Spinal cord (tissue), 10 donors: Measurements from ENCODE around the gene FAM227B. TPM values are rescaled to one million over a fixed set of nuclear protein-coding genes. Genes with fewer than 3 reads are reported as not detected.

Experiments used
- DNase-seq, 6 donors: peaks; one replicate each; pipeline versions ENCODE4 v3.0.0 to v3.0.0-alpha.2; 2013 to 2015; ENCODE audit warnings: low spot score in 6 of 6, low read depth in 4 of 6
- H3K27ac ChIP-seq: one replicate; pipeline ENCODE4 v1.5.1; 2013; ENCODE audit warnings: low read depth, low read length, control low read depth
- H3K27me3 ChIP-seq: one replicate; pipeline ENCODE4 v1.6.1; 2013; ENCODE audit warnings: low read length; ENCODE audit not compliant: control insufficient read depth, insufficient read depth
- H3K36me3 ChIP-seq: one replicate; pipeline ENCODE4 v1.6.1; 2013; ENCODE audit warnings: low read length; ENCODE audit not compliant: control insufficient read depth, insufficient read depth
- H3K4me1 ChIP-seq: one replicate; pipeline ENCODE4 v1.6.1; 2013; ENCODE audit warnings: low read length; ENCODE audit not compliant: control insufficient read depth, insufficient read depth
- H3K4me3 ChIP-seq: one replicate; pipeline ENCODE4 v1.5.1; 2013; ENCODE audit warnings: low read depth, low read length, control low read depth
- H3K9me3 ChIP-seq: one replicate; pipeline ENCODE4 v1.6.1; 2013; ENCODE audit warnings: low read length; ENCODE audit not compliant: control insufficient read depth, insufficient read depth
- WGBS: methylation state at CpG from one replicate; pipeline ENCODE4 v1.1.5; 2013; ENCODE audit warnings: missing lambda C conversion rate; ENCODE audit not compliant: insufficient coverage; 5-methylcytosine and 5-hydroxymethylcytosine counted together
- polyA plus RNA-seq, 2 donors: library from polyadenylated mRNA; unstranded; fragments of 120-200 nt; gene quantifications; one replicate each; pipeline ENCODE4 v1.2.1, GENCODE V29; 2013; ENCODE audit not compliant: insufficient read length in 2 of 2
- total RNA-seq, 2 donors: library from RNA; depleted of rRNA in 1 of 2; stranded (reverse); fragments of 120-200 nt in 1 of 2; fragments of >200 nt in 1 of 2; gene quantifications; one replicate each; pipeline versions ENCODE4 v1.2.3 to v1.2.4, GENCODE V29; 2013 to 2014
- donor health status: healthy.

Gene FAM227B
- total and polyA plus RNA-seq, 4 donors = 6.2 to 12.9 (median 8.0) TPM

- H3K27me3 ChIP-seq = no peaks in the 10 kb centered on the region
- no peaks in the 10 kb centered on the region for H3K9me3 ChIP-seq
- no peaks in the 10 kb centered on the region for H3K36me3 ChIP-seq
- 33% methylated on average over 2 of the region's 6 CpGs for WGBS
- H3K4me3 ChIP-seq = no peak overlapping the region
- no peak overlapping the region for H3K27ac ChIP-seq
- no peaks in the 10 kb centered on the region for H3K4me1 ChIP-seq
- peak in 1 of 6 donors; percentile 19 for DNase-seq
These were observed 181.5 kb downstream of the FAM227B start for GRCh38 chr15:49438962-49439631.

- WGBS = no CpG with 5 or more reads among the region's 2 CpGs
- no peak overlapping the region for H3K27ac ChIP-seq
- no peaks in the 10 kb centered on the region for H3K27me3 ChIP-seq
- no peak overlapping the region for H3K4me3 ChIP-seq
- no peaks in the 10 kb centered on the region for H3K36me3 ChIP-seq
- H3K9me3 ChIP-seq = no peaks in the 10 kb centered on the region
- DNase-seq = no peak
- no peaks in the 10 kb centered on the region for H3K4me1 ChIP-seq
These were observed 183.9 kb downstream of the FAM227B start for GRCh38 chr15:49436751-49437150.

GRCh38 chr15:49435174-49435573, 185.4 kb downstream of the FAM227B start:
- Histone ChIP-seq H3K27me3 (no peaks in the 10 kb centered on the region), H3K4me3 (no peak overlapping the region), H3K4me1 (no peaks in the 10 kb centered on the region), H3K9me3 (no peaks in the 10 kb centered on the region), H3K36me3 (no peaks in the 10 kb centered on the region), H3K27ac (no peak overlapping the region)
- WGBS = no CpG with 5 or more reads among the region's 1 CpG
- DNase-seq = no peak

GRCh38 chr15:49430046-49430445, 190.6 kb downstream of the FAM227B start:
- H3K27me3 ChIP-seq = no peaks in the 10 kb centered on the region
- H3K9me3 ChIP-seq = no peaks in the 10 kb centered on the region
- no peaks in the 10 kb centered on the region for H3K4me1 ChIP-seq
- 100% methylated on average over 1 of the region's 1 CpG for WGBS
- H3K27ac ChIP-seq = no peak overlapping the region
- H3K36me3 ChIP-seq = no peaks in the 10 kb centered on the region
- no peak overlapping the region for H3K4me3 ChIP-seq
- DNase-seq = no peak

GRCh38 chr15:49428409-49429095, 192.1 kb downstream of the FAM227B start:
- no peak overlapping the region for H3K4me3 ChIP-seq
- H3K36me3 ChIP-seq = no peaks in the 10 kb centered on the region
- H3K27ac ChIP-seq = no peak overlapping the region
- no peak for DNase-seq
- WGBS = 90% methylated on average over 2 of the region's 5 CpGs
- no peaks in the 10 kb centered on the region for H3K9me3 ChIP-seq
- H3K4me1 ChIP-seq = no peaks in the 10 kb centered on the region
- H3K27me3 ChIP-seq = no peaks in the 10 kb centered on the region

- no peak overlapping the region for H3K4me3 ChIP-seq
- no peaks in the 10 kb centered on the region for H3K36me3 ChIP-seq
- H3K27me3 ChIP-seq = no peaks in the 10 kb centered on the region
- H3K4me1 ChIP-seq = no peaks in the 10 kb centered on the region
- no peaks in the 10 kb centered on the region for H3K9me3 ChIP-seq
- DNase-seq = no peak
- no peak overlapping the region for H3K27ac ChIP-seq
These were observed 193.2 kb downstream of the FAM227B start for GRCh38 chr15:49427372-49427771.

GRCh38 chr15:49424954-49425353, 195.7 kb downstream of the FAM227B start:
- WGBS = no CpG with 5 or more reads among the region's 1 CpG
- Histone ChIP-seq H3K27ac (no peak overlapping the region), H3K4me1 (no peaks in the 10 kb centered on the region), H3K4me3 (peak overlapping the region; percentile 36), H3K27me3 (no peaks in the 10 kb centered on the region), H3K9me3 (no peaks in the 10 kb centered on the region), H3K36me3 (no peaks in the 10 kb centered on the region)
- DNase-seq = no peak

- H3K27ac ChIP-seq = peak overlapping the region; percentile 86
- no peaks in the 10 kb centered on the region for H3K4me1 ChIP-seq
- no peaks in the 10 kb centered on the region for H3K36me3 ChIP-seq
- WGBS = 78% methylated on average over 1 of the region's 6 CpGs
- H3K27me3 ChIP-seq = no peaks in the 10 kb centered on the region
- no peaks in the 10 kb centered on the region for H3K9me3 ChIP-seq
- peak overlapping the region; percentile 36 for H3K4me3 ChIP-seq
- peak in 1 of 6 donors; percentile 38 for DNase-seq
These were observed 196.6 kb downstream of the FAM227B start for GRCh38 chr15:49423901-49424550.

- WGBS = 17% methylated on average over 1 of the region's 4 CpGs
- Histone ChIP-seq H3K36me3 (no peaks in the 10 kb centered on the region), H3K4me3 (peak within 1 kb of the TSS; percentile 36), H3K27ac (peak within 1 kb of the TSS; percentile 86), H3K4me1 (no peaks in the 10 kb centered on the region), H3K9me3 (no peaks in the 10 kb centered on the region), H3K27me3 (no peaks in the 10 kb centered on the region)
- DNase-seq = peak in 2 of 6 donors; percentile 50 to 55
These were observed 197.6 kb downstream of the FAM227B start, which contains the start of gene FGF7 for GRCh38 chr15:49423021-49423420. TSS of gene FGF7 (plus strand) at chr15:49423242. CDS start at chr15:49424298, 1,056 bp downstream.
